HG02981 (cell line): ENCODE data around the gene XPO6.

Experiments used
- ATAC-seq: cut with Tn5 transposase; IDR thresholded peaks from one replicate; pipeline ENCODE4 v1.9.1; 2021; ENCODE audit warnings: mild to moderate bottlenecking, moderate library complexity; ENCODE audit not compliant: unreplicated experiment

XPO6 gene

DNA sequence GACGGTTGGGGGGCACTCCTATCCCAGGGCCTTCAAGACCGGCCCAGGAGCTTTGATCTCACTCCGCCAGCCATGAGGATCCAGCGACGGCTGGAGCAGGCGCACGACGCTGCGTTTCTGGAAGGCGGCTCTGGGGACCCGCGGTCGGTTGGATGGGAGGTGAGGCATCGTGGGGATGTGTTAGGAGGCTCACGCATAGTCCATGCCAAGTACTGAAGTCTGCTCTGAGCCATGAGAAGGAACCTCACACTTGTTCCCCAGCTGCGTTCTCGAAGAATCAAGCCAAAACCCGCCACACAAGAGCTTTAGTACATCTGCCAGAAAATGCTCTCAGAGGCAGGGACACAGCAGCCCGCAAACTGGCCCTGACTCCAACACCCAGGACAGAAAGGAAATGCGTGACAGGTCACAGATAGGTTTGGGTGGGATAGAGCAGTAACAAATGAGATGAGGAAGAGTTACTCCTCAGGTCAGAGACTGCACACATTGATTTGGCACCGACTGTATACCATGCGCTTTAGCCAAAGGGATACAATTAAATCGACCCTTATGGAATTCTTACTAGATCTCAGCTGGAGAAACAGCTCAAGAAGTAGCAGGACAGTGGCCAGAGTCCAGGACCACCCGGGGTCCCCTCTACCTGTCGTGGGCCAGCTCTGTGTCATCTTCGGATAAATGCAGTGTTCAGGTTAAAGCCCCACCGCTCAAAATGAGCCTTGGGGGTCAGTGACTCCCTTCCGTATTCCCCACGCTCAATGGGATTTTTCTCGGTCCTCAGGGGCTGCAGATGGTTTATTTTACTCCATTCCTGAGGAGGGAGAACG, 141.6 kb downstream of the XPO6 start:
- no peak for ATAC-seq

DNA sequence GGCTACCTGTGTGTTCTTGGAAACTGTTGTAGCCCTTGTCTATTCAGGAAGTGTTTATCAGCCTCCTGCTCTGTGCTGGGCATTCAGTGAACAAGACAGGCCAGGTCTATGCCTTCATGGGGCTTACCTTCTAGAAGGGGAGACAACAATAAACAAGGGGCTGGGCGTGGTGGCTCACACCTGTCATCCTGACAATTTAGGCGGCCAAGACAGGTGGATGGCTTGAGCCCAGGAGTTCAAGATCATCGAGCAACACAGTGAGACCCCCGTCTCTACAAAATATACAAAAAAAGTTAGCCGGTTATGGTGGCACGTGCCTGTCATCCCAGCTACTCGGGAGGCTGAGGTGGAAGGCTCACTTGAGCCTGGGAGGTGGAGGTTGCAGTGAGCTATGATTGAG, 142.8 kb downstream of the XPO6 start:
- no peak for ATAC-seq

DNA sequence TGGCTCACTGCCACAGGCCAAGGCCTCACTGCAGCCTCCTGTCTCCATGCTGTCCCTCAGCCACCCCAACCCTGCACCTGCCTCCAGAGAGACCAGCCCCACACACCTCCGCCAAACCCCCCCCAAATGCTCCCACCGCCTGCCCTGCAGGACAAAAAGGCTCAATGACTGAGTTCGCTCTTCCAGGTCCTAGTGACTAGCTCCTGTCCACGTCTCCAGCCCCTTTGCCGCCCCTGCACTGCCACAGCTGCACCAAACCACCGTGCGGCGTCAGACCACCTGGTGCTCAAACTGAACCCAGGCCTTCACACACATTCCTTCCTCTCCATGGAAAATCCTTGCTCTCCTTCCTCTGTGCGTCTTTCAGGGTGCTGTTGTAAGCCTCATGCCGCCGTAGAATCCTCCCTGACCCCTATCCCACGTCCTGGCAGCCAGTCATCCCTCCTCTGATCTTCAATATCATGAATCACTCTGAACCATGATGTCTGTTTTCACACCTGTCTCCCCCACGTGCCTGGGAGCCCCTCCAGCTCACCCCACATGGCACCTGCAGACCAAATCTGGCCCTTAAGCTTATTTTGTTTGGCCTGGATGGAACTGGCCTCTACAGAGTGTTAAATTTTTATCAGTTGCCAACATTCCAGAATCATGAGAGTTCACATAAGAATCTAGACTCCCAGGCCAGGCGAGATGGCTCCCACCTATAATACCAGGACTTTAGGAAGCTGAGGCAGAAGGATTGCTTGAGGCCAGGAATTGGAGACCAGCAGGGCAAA, 144.0 kb downstream of the XPO6 start:
- ATAC-seq = no peak

DNA sequence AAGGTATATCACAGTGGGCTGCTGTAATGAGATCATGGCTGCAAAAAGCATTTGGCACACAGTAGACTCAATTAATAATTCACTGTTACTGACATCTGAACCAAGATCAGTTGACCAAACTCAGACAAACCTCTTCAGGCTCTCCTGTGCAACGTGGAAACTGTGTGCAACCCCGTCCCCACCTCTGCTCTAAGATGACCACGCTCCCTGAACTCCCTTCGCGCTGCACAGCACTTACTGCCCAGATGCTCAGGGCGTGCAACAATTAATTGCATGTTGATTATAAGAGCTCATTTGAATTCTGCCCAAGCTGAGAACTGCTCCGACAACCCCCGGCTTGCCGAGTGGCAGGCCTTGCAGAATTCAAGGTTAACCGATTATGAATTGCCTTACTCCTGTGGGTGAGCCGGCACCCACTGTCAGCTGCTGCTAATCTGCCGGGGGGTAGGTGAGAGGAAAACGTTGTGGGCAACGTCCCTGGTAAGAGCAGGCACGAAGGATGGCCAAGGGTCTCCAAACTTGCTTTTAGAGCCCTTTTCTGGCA, 147.0 kb downstream of the XPO6 start:
- no peak for ATAC-seq

DNA sequence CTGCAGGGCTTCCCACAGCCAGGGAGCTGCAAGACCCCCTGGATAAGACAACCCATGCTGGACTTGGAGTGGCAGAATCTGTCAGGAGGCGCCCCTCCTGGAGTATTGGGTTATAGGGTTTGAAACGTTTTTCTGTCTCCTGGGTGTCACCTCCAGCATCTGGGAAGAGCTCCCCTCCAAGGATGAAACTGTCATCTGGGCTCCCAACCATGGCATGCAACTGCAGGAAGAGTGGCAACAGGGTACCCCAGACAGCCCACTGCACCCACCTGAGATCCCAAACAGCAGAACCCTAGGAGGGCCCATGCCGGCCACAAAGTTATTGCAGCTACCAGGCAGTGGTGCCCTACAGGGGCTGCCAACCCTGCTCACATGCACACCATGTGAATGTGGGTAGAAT, 147.6 kb downstream of the XPO6 start:
- no peak for ATAC-seq

DNA sequence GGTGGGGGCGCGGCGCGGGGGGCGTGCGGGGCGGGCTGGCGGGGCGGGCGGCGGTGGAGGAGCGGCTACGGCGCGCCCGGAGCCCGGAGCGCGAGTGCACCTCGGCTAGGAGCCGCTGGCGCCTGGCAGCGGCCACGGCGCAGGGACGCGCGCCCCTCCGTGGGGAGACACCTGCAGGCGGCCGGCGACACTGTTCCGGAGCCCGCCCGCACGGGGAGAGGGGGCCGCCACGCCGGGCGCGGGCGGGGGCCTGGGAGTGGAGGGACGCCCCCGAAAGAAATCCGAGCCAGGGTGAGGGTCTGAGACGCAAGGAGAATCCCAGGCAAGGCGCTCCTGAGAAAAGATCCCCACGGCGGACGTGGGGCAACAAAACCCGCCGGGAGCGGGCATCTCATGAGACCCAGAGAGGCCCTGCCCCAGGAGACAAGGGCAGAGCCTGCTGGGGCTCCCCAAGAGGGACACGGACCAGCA, 148.1 kb downstream of the XPO6 start, which contains the start of gene GSG1L:
GSG1L (minus strand) TSS at position 124 of the 471 bp plus-strand sequence. CDS start 290 bp downstream, outside the sequence.
- ATAC-seq = no peak

DNA sequence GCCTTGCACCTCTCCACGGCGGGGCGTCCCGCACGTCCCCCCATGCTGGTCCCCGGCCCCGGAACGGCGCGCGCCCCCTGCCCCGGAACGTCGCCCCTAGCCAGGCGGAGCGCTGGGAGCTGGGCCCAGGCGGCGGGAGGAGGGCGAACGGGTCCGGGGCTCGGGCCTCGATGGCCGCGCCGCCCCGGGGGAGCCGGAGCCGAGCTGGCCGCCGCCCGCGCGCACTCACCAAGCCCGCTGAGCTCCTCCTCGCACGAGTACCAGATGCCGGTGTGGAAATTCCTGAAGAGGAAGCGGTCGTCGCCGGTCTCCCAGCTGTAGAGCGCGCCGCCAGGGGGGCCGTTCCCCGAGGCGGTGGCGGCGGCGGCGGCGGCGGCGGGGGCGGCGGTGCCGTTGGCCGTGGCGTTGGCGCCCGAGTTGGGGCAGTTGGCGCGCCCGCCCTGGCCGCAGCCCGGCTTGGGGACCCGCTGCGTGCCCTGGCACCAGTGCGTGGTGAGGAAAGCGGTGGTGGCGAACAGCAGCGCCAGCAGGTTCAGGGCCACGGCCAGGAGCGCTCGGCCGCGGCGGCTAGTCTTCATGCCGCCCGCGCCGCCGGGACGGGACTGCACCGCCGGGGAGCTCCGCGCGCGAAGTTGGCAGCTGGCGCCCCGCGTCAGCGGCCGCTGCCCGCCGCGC, 148.8 kb downstream of the XPO6 start:
- no peak for ATAC-seq

DNA sequence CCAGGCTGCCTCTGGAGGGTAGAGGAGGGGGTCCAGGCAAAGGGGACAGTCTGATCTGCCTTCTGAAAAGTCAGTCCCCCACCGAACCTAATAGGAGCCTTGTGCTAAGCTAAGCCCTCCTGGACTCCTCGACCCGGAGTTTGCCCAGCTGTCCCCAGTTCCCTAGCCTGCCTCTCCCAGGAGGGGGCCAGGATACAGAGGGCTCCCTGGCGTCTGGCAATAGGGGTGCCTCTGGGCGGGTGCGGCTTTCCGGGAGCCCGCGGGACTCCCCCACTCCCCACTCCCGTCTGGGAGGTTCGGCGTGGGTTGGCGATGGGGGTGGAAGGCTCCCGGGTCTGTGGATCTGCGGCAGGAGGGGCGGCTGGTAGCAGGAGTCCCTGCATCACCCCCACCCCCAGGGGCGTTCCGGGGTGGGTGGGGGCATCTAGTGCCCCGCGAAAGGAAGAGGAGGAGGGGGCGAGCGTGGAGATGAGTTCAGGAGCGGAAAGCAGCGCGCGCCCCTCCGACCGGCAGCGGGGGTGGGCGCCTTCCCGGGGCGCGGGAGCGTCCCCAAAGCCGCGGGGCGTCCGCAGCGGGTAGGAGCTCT, 149.4 kb downstream of the XPO6 start:
- no peak for ATAC-seq

DNA sequence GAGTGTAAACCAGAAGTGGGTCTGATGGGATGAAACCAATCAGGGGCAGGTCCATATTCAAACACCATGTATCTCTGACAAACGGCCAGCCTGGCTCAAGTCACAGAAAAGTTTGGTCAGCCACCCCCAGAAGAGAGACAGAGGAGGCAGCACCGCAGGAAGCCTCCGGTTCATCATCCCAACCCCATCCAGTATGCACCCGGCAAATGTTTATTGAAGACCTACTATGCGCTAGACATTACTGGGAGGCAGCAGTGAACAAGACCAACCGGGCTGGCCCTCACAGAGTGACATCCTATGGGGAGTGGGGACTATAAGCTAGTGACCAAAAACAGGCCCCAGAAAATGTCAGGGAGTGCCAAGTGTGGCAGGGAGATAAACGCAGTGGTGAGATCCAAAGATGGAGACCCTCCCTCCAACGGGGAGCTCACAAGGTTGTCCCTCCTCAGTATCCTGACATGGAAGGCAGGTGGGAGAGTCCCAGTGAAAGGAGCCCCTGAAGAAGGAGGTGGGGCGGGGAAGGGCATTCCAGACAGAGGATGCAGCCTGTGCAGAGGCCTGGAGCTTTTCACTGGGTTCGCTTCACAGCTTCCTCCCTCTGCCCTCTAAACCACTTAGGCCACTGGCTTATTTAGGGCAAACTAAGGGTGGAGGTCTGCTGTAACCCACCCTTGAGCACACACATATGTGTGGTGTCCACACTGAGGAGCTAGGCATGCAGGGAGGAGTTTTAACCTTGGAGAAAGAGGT, 150.2 kb downstream of the XPO6 start:
- no peak for ATAC-seq

DNA sequence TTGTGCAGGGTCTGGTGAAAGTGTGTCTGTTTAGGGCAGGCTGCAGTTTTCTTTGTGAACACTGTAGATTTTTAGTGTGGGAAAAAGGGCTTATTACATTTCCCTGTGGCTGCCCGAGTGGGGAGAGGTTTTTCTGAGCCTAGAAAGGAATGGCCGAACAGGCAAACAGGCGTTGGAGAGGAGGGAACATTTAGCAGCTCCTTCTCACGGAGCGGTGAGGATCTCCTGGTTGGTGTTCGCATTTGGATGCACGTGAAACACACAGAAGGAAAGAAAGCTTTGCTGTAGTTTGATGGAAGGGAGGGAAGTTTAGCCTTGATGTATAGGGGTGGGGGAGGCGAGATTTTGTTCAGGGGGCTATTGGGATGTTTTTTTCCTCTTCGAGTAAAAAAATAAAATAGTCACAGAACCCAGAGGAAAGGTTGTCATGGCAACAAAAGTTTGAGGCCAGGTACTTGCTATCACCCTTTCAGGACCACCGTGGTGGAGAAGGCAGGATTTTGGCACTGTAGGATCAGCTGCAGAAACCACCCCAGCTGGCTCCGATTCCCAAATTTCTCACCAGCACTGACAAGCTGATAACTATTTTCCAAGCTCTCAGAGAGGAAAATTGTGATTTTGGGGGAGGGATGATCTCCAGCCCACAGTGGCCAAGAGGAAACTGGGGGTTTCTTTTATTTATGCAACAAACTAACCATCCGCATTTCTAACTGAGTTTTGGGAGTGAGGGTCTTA, 151.8 kb downstream of the XPO6 start:
- ATAC-seq = no peak

DNA sequence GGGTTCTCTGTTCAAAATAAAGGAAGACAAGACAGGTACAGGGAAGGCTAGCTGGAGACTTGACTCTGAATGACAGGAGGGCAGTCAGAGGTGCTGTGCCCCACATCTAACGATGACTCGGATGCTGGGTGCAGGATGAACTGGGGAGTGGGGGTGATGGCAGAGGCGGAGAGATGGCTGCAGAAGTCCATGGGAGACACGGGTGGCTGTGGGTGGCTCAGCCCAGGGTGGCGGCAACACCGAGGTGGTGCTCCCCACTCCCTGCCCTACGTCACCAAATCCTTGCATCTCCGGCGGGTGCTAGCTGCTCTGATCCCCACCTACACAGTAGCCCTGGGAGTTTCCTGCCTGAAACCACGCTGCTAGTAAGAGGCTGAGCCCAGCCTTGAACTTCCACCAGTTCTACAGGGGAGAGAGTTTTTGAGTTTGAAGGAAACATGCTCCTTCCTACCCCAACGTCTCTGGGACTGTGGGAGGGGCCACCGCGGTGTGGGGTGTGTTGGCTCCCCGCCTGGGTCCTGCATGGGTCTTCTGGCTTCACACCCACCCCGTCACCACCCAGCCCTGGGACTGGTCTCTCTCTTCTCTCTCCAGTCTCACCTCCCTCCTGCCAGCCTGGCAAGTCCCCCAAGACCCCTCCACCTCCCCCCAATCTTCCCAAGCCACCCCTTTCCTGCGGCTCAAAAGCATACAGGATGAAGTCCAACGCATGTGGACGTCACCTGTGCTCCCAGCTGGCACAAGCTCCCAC, 152.8 kb downstream of the XPO6 start:
- ATAC-seq = no peak

DNA sequence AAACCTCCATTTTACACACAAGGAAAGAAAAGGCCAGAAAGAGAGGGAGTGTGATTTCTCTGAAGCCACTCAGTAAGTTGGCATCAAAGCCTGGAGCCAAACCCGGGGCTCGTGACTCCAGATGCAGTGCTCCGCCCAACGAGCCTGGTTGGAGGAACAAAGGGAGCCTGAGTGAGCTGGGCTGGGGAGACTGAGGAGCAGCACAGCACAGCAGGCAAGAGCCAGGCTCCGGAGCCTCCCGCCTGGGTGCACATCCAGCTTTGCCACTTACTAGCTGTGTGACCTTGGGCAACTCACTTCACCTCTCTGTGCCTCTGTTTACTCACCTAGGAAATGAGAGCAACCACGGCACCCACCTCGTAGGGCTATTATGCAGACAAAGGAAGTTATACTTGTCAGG, 153.8 kb downstream of the XPO6 start:
- no peak for ATAC-seq

DNA sequence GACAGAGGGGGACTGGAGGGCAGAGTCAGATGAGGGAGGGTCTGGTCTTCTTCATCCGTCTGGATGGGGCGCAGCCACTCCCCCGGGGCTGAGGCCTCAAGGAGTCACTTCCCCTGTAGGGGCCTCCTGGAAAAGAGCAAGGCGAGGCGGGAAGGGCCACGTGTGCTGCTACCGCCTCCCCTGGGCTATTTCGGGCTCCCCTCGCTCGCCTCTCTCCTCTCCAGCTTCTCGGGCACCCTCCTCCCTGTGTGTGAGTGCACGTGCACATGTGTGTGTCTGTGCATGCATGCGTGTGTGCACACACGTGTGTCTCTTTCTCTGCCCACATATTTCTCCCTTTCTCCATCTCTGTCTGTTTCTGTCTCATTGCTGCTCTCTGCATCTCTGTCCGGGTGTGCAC, 158.3 kb downstream of the XPO6 start:
- ATAC-seq = no peak

DNA sequence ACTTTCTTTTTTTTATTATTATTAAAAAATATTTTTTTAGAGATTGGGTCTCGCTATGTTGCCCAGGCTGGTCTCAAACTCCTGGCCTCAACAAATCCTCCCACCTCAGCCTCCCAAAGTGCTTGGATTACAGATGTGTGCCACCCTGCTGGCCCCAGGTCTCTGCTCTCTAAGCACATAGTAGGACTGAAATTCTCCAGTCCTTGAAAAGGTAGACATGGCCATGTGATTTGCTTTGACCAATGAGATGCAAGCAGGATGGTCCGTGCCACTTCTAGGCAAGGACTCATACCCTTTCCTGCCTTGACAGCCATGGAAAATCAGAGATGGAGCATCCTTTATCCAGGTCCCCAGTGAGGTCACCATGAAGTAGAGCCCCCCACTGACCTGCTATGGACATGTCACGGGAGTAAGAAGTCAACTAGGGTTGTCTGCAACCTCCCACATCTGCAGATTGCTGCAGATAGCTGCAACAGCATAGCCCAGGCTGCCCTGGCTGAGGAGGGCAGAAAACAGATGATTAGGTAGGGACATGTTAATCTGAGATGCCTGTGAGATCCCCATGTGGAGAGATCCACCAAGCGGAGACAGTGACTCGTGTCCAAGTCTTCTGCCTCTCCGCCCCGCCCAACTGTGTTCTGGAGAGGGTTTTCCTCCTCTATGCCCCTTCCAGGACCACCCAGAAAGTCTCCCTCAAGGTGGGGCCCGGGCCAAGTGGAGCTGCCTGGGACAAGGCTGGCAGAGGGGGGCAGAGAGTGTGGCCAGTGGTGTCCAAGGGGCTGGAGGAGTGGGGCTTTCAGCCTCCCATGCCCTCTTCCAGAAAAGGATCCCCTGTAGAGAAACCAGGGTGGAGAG, 159.3 kb downstream of the XPO6 start:
- no peak for ATAC-seq

DNA sequence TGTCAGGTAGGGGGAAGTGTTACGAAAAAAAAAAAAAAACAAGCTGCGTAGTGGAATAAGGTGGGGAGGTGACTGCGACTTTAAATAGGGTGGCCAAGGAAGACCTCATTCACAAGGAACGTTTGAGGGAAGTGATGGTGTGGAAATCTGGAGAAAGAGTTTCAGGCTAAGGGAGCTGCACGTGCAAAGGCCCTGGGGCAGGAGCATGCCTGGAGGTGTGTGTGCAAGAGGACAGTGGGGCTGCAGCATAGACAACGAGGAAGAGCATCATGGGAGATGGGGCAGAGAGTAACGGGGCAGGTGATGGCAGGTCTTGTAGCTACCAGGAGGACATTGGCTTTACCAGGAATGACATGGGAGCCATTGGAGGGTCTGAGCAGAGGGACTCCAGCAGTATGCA, 160.3 kb downstream of the XPO6 start:
- no peak for ATAC-seq
